Measurements from ENCODE around the gene TMEM201. TPM values are rescaled to one million over a fixed set of nuclear protein-coding genes. Genes with fewer than 3 reads are reported as not detected.

The TMEM201 gene
- total and polyA plus RNA-seq, 2 of the 8 experiments (the other 6 are each of a cell fraction or from before 2014, with no cell fraction given) = 8.2 to 27.1 TPM

GRCh38 chr1:9606458-9606857 is 17.7 kb downstream of the TMEM201 start:
- ChIA-PET CTCF (ENCODE audit: partially characterized antibody) (interaction anchor here (6.2 kb wide), 1 partner anchor 10 kb away, joined by 32 read pairs; no protein-coding TSS in a partner anchor), POLR2A (ENCODE audit: partially characterized antibody) (interaction anchor here (1.2 to 2.4 kb wide), 4 partner anchors 9 to 18 kb away, joined by 3 to 8 read pairs (median 4); no protein-coding TSS in a partner anchor)
- H3K79me1 ChIP-seq (ENCODE audit: low read depth, low read length) = no peaks in the 10 kb centered on the region; the same call in 1 of the 2 replicates
- no peak overlapping the region for H2BK20ac ChIP-seq (ENCODE audit: low read length)
- H3K4ac ChIP-seq (replicated peaks; ENCODE audit: insufficient read length, low read depth, low read length) = no peak overlapping the region
- H3K23ac ChIP-seq (ENCODE audit: insufficient read length) = no peak overlapping the region
- no peak overlapping the region for H3K27ac ChIP-seq (ENCODE audit: low read depth, low read length)
- DNase-seq (ENCODE audit: low read depth in 1 of 2, low spot score in 2 of 2) (no peak), FAIRE-seq (no peak)
- 93% methylated on average over 21 of the region's 21 CpGs; no CpG with 5 or more reads in 1 of the 2 experiments for WGBS, 2 experiments (ENCODE audit: extremely low coverage in 1 of 2, insufficient coverage in 1 of 2, insufficient read length in 1 of 2, insufficient replicate concordance in 2 of 2, low coverage in 1 of 2, low lambda C conversion rate in 2 of 2, missing lambda C conversion rate in 1 of 2)
- H4K5ac ChIP-seq (ENCODE audit: insufficient read length, low read depth, low read length) = no peak overlapping the region
- no peaks in the 10 kb centered on the region for H3K79me2 ChIP-seq (ENCODE audit: control insufficient read depth in 1 of 2, insufficient read depth in 2 of 2, low read length in 2 of 2)
- no peak overlapping the region for H2BK15ac ChIP-seq (ENCODE audit: low read length)
- H3K18ac ChIP-seq (ENCODE audit: extremely low read depth, low read length) = no peak overlapping the region
- H3K14ac ChIP-seq (ENCODE audit: insufficient read length) = no peak overlapping the region
- TF ChIP-seq NRF1 (IDR thresholded peaks at IDR 0.05; ENCODE audit: low read depth, low read length) (no peak), RAD21 (IDR thresholded peaks at IDR 0.05 in 1 of 2, conservative IDR thresholded peaks at IDR 0.05 in 1 of 2; ENCODE audit: low read depth in 2 of 2, low read length in 2 of 2) (no peak), MAX (IDR thresholded peaks at IDR 0.05) (no peak), SP4 (IDR thresholded peaks at IDR 0.05; ENCODE audit: low read length) (no peak), KDM5A (IDR thresholded peaks at IDR 0.05; ENCODE audit: low read length) (no peak), MAFK (IDR thresholded peaks at IDR 0.05; ENCODE audit: low read depth, low read length) (no peak), HDAC6 (IDR thresholded peaks at IDR 0.05; ENCODE audit: low read depth, low read length) (no peak)
- H3K56ac ChIP-seq (replicated peaks; ENCODE audit: insufficient read length, low read depth, low read length) = no peak overlapping the region
- H3K27me3 ChIP-seq (replicated peaks in 1 of 4; ENCODE audit: control insufficient read depth in 3 of 4, extremely low read depth in 1 of 4, insufficient read depth in 3 of 4, low read length in 3 of 4) = no peaks in the 10 kb centered on the region
- H2BK120ac ChIP-seq (replicated peaks; ENCODE audit: low read depth, low read length) = no peak overlapping the region
- H3K4me1 ChIP-seq (replicated peaks in 1 of 4; ENCODE audit: control insufficient read depth in 3 of 4, insufficient read depth in 4 of 4, low read length in 3 of 4) = no peaks in the 10 kb centered on the region; a peak in 1 of 7 replicates
- no peak overlapping the region for H2BK5ac ChIP-seq (ENCODE audit: low read depth, low read length)
- no peak overlapping the region for H4K8ac ChIP-seq (ENCODE audit: extremely low read depth, insufficient read depth, low read length)
- H2AK5ac ChIP-seq (ENCODE audit: low read depth, low read length) = no peak overlapping the region
- no peaks in the 10 kb centered on the region for H3K9me3 ChIP-seq (ENCODE audit: insufficient read depth in 2 of 2, low read depth in 1 of 2, low read length in 1 of 2)
- H2BK12ac ChIP-seq (ENCODE audit: low read depth, low read length) = no peak overlapping the region
- no peak overlapping the region for H3K4me2 ChIP-seq (ENCODE audit: insufficient read depth in 1 of 2, low read depth in 2 of 2, low read length in 2 of 2)
- no peaks in the 10 kb centered on the region for H3K23me2 ChIP-seq (ENCODE audit: low read depth, low read length)
- H3K4me3 ChIP-seq (ENCODE audit: extremely low read depth in 1 of 4, insufficient read depth in 2 of 4, low read depth in 3 of 4, low read length in 4 of 4) = no peak overlapping the region
- no peak overlapping the region for H4K91ac ChIP-seq (replicated peaks; ENCODE audit: insufficient read length, low read length)
- peaks cover 3 to 14% of the 10 kb centered on the region in 2 experiments for H4K20me1 ChIP-seq (replicated peaks in 1 of 2; ENCODE audit: control insufficient read depth in 1 of 2, insufficient read depth in 2 of 2, low read length in 2 of 2)
- no peak overlapping the region for H3K9ac ChIP-seq (replicated peaks in 1 of 4; ENCODE audit: extremely low read depth in 1 of 4, low read depth in 3 of 4, low read length in 3 of 4)
- H2AFZ ChIP-seq (ENCODE audit: low read length) = no peak overlapping the region
- H3K36me3 ChIP-seq (ENCODE audit: control insufficient read depth in 2 of 4, insufficient read depth in 4 of 4, low read length in 3 of 4) = peaks cover 8 to 30% (median 13%) of the 10 kb centered on the region in 4 experiments; a peak in 5 of 8 replicates
